ENCODE measurements around the gene CRB1. TPM values are rescaled to one million over a fixed set of nuclear protein-coding genes. Genes with fewer than 3 reads are reported as not detected.

Gene CRB1
- total RNA-seq, 1 experiment from 2014 or later: not detected

DNA sequence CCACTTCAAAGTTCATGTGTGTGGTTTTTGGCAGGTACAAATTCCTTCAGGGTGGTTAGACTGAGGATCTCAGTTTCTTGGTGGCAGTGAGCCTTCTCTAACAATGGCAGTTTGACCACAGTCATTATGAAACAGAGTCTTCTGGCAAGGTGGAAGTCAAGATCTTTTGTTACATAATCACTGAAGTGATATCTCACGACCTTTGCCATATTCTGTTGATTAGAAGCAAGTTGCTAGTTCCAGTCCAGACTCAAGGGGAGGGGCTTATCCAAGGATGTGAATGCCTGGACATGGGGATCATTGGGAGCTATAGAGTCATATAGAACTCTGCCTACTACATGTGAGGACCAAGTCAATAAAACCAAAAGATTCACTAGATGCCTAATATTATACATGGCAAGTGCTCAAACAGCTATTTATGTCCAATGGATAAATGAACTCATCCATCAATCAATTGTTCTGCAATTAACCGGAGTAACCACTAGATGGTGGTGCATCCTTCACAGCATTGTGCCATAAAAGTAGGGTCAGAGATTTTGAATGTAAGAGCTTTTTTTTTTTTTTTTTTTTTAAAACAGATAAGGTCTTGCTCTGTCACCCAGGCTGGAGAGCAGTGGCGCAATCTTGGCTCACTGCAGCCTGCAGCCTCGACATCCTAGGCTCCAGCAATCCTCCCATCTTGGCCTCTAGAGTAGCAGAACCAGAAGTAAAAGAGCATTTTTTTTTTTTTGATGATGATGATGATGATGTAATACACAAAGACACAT, 131.9 kb downstream of the CRB1 start:
- Mint-ChIP-seq H3K9me3 (peaks cover 0 to 2% of the 10 kb centered on the region in 2 experiments; a peak in 3 of 5 replicates), H3K4me1 (peaks cover 2 to 4% of the 10 kb centered on the region in 2 experiments; a peak in 3 of 4 replicates), H3K27me3 (ENCODE audit: low read depth) (no peaks in the 10 kb centered on the region), H3K27ac (no peak overlapping the region), H3K36me3 (ENCODE audit: insufficient read depth in 1 of 3, low read depth in 3 of 3) (no peaks in the 10 kb centered on the region), H3K4me3 (no peak overlapping the region)
- H2BK120ac ChIP-seq (ENCODE audit: low read depth, low read length, poor library complexity, severe bottlenecking): no peak overlapping the region
- peak; percentile 38 for DNase-seq
- no peaks in the 10 kb centered on the region for H3K23me2 ChIP-seq (ENCODE audit: insufficient read length, low read depth, low read length, poor library complexity, severe bottlenecking)
- H3T11ph ChIP-seq (ENCODE audit: low read length): no peak overlapping the region
- H3K79me1 ChIP-seq (ENCODE audit: insufficient read depth, low read depth, low read length, poor library complexity, severe bottlenecking): no peaks in the 10 kb centered on the region
- no peak overlapping the region for H4K5ac ChIP-seq (ENCODE audit: insufficient read length, low read depth, low read length)
- H2BK5ac ChIP-seq (ENCODE audit: insufficient read length, low read length): no peak overlapping the region
- H3K56ac ChIP-seq (ENCODE audit: insufficient read length, low read depth, low read length): no peak overlapping the region
- H2BK12ac ChIP-seq (ENCODE audit: insufficient read length, low read depth, low read length): no peak overlapping the region
- no peak overlapping the region for H3K14ac ChIP-seq (ENCODE audit: insufficient read depth, low read length)
- no peaks in the 10 kb centered on the region for H3K27me3 ChIP-seq (ENCODE audit: insufficient read depth, low read length)
- H4K91ac ChIP-seq (ENCODE audit: insufficient read length, low read depth, low read length): no peak overlapping the region
- no peak overlapping the region for H3K4ac ChIP-seq (ENCODE audit: low read depth, low read length)
- no peaks in the 10 kb centered on the region for H3K79me2 ChIP-seq (ENCODE audit: insufficient read depth, low read length)
- no peaks in the 10 kb centered on the region for H3K9me3 ChIP-seq (ENCODE audit: control insufficient read depth, low read depth, low read length)
- H3K18ac ChIP-seq (ENCODE audit: insufficient read length, low read depth, low read length): no peak overlapping the region
- no peak overlapping the region for H3K4me2 ChIP-seq (ENCODE audit: insufficient read depth, insufficient read length, low read length)
- no peaks in the 10 kb centered on the region for H4K20me1 ChIP-seq (ENCODE audit: control insufficient read depth, insufficient read depth, insufficient read length)
- H2BK20ac ChIP-seq (ENCODE audit: low read depth, low read length, poor library complexity, severe bottlenecking): no peak overlapping the region
- WGBS (ENCODE audit: extremely low coverage, insufficient read length, low lambda C conversion rate): no CpG with 5 or more reads among the region's 4 CpGs
- no peak overlapping the region for H2BK15ac ChIP-seq (ENCODE audit: low read depth, low read length)
- TF ChIP-seq, protein P1, sequence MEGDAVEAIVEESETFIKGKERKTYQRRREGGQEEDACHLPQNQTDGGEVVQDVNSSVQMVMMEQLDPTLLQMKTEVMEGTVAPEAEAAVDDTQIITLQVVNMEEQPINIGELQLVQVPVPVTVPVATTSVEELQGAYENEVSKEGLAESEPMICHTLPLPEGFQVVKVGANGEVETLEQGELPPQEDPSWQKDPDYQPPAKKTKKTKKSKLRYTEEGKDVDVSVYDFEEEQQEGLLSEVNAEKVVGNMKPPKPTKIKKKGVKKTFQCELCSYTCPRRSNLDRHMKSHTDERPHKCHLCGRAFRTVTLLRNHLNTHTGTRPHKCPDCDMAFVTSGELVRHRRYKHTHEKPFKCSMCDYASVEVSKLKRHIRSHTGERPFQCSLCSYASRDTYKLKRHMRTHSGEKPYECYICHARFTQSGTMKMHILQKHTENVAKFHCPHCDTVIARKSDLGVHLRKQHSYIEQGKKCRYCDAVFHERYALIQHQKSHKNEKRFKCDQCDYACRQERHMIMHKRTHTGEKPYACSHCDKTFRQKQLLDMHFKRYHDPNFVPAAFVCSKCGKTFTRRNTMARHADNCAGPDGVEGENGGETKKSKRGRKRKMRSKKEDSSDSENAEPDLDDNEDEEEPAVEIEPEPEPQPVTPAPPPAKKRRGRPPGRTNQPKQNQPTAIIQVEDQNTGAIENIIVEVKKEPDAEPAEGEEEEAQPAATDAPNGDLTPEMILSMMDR (conservative IDR thresholded peaks at IDR 0.05): peak; percentile 72
- H4K8ac ChIP-seq (replicated peaks; ENCODE audit: insufficient read length, low read depth, low read length): no peak overlapping the region
- no peaks in the 10 kb centered on the region for H3K4me1 ChIP-seq (ENCODE audit: insufficient read depth, low read length)
- H3K9ac ChIP-seq (ENCODE audit: extremely low read depth, insufficient read length, low read length): no peak overlapping the region
- H2AK5ac ChIP-seq (ENCODE audit: insufficient read length, low read length): no peak overlapping the region
- no peak overlapping the region for H3K23ac ChIP-seq (ENCODE audit: insufficient read length, low read depth, low read length)
- no peak overlapping the region for H2AFZ ChIP-seq (ENCODE audit: low read length)
- H3K27ac ChIP-seq (ENCODE audit: insufficient read length, low read depth, low read length): no peak overlapping the region
